Caco-2 (cell line): ENCODE data around the gene ALG9. TPM values are rescaled to one million over a fixed set of nuclear protein-coding genes. Genes with fewer than 3 reads are reported as not detected.
"Not testable (repeated sequence)": the region's sequence is repeated elsewhere in the genome, so short reads cannot be mapped to it uniquely, and the experiment has no call there.

Experiments used
- BruUV-seq: library from RNA; stranded (reverse); fragments of 400-500 nt; replicated peaks from 2 replicates; lab custom pipeline; 2021; lab: Mats Ljungman, UMichigan
- CTCF ChIA-PET: fragments of 300-600 bp; sonication (Branson Sonifier 250); formaldehyde crosslinking; loops from one replicate; lab custom pipeline; 2022; ENCODE audit warnings: antibody characterized with exemption; lab: Charles Lee
- POLR2A ChIA-PET: fragments of 300-600 bp; sonication (Branson Sonifier 250); formaldehyde crosslinking; loops from one replicate; lab custom pipeline; 2022; ENCODE audit warnings: antibody characterized with exemption; lab: Charles Lee
- DNase-seq, 2 experiments: peaks; one replicate each; pipeline versions ENCODE4 v3.0.0 to v3.0.0-alpha.2; 2020 to 2022
- H3K27me3 ChIP-seq: replicated peaks from 2 replicates; pipeline ENCODE4 v1.6.0; 2011; ENCODE audit warnings: low read length; ENCODE audit not compliant: control insufficient read depth, insufficient read depth
- H3K36me3 ChIP-seq: 2 replicates; pipeline ENCODE4 v1.5.1; 2011; ENCODE audit warnings: low read length; ENCODE audit not compliant: control insufficient read depth, insufficient read depth
- H3K4me1 ChIP-seq: fragments of 250-450 bp; sonication (Bioruptor Pico); 2 replicates; pipeline ENCODE4 v1.5.1; 2020; ENCODE audit warnings: mild to moderate bottlenecking
- H3K4me3 ChIP-seq: 2 replicates; pipeline ENCODE4 v1.5.1; 2011; ENCODE audit warnings: low read depth, mild to moderate bottlenecking, control low read depth, low read length
- H3K9me3 ChIP-seq: fragments of 250-450 bp; sonication (Bioruptor Pico); 2 replicates; pipeline ENCODE4 v1.5.1; 2020; ENCODE audit warnings: mild to moderate bottlenecking, moderate library complexity
- H3K27ac Mint-ChIP-seq: one replicate; pipeline ENCODE4 v1.8.0; 2022; ENCODE audit warnings: mixed read lengths; ENCODE audit not compliant: unreplicated experiment
- H3K27me3 Mint-ChIP-seq: one replicate; pipeline ENCODE4 v1.8.0; 2022; ENCODE audit warnings: mixed read lengths; ENCODE audit not compliant: insufficient read depth, unreplicated experiment
- H3K36me3 Mint-ChIP-seq: one replicate; pipeline ENCODE4 v1.8.0; 2022; ENCODE audit warnings: mild to moderate bottlenecking, mixed read lengths; ENCODE audit not compliant: insufficient read depth, unreplicated experiment
- H3K4me1 Mint-ChIP-seq: one replicate; pipeline ENCODE4 v1.8.0; 2022; ENCODE audit warnings: low read depth, mixed read lengths; ENCODE audit not compliant: unreplicated experiment
- H3K4me3 Mint-ChIP-seq: one replicate; pipeline ENCODE4 v1.8.0; 2022; ENCODE audit warnings: mild to moderate bottlenecking, moderate library complexity, mixed read lengths; ENCODE audit not compliant: unreplicated experiment
- H3K9me3 Mint-ChIP-seq: one replicate; pipeline ENCODE4 v1.8.0; 2022; ENCODE audit warnings: mixed read lengths; ENCODE audit not compliant: unreplicated experiment
- CTCF ChIP-seq, 2 experiments: fragments of 200-600 bp in 1 of 2; IDR thresholded peaks; 1 replicate in 1 of 2; 2 replicates in 1 of 2; pipeline versions ENCODE4 v1.5.1 to v1.8.0; 2011 to 2022; ENCODE audit warnings: antibody characterized with exemption in 1 of 2, control low read depth in 1 of 2, inconsistent platforms in 1 of 2, low read depth in 1 of 2, low read length in 1 of 2, mild to moderate bottlenecking in 1 of 2, moderate library complexity in 1 of 2; ENCODE audit not compliant: insufficient read depth in 1 of 2, severe bottlenecking in 1 of 2, unreplicated experiment in 1 of 2
- intact Hi-C: fragments of 100-400 bp; cut with micrococcal nuclease; formaldehyde crosslinking; loops from one replicate; pipeline ENCODE4 v1.10.0; 2022; ENCODE audit not compliant: unreplicated experiment
- total RNA-seq: library from RNA; stranded (reverse); gene quantifications from 2 replicates; pipeline ENCODE4 v1.2.3, GENCODE V29; 2022

ALG9 gene
- total RNA-seq, 1 experiment from 2014 or later = 57.4 TPM

DNA sequence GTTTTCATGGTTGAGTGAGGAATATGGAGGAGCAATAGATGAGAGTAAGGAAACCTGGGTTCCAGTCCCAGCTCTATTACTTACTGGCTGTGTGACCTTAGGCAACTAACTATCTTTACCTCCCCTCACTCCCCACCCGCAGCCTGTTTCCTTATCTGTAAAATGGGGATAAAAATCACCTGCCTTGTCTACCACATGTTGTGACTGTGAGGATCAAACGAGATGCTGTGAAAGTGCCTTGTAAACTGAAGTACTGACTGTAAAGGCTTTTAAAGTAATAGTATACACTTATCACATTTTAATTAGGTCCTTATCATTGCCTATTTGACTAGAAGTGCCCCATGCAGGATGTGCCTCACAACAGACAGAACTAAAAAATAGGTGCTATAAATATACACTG, 86.3 kb downstream of the ALG9 start:
- TF ChIP-seq CTCF (IDR thresholded peaks at IDR 0.05; ENCODE audit: insufficient read depth in 1 of 2, low read depth in 1 of 2, low read length in 1 of 2, severe bottlenecking in 1 of 2, unreplicated experiment in 1 of 2) = no peak
- BruUV-seq = no TSS peak
- Mint-ChIP-seq H3K36me3 (no peaks in the 10 kb centered on the region), H3K27me3 (no peaks in the 10 kb centered on the region), H3K27ac (no peak overlapping the region), H3K9me3 (no peaks in the 10 kb centered on the region), H3K4me1 (no peaks in the 10 kb centered on the region), H3K4me3 (no peak overlapping the region)
- DNase-seq = no peak
- H3K4me1 ChIP-seq = no peaks in the 10 kb centered on the region
- H3K36me3 ChIP-seq = no peaks in the 10 kb centered on the region
- H3K27me3 ChIP-seq = no peaks in the 10 kb centered on the region
- ChIA-PET CTCF (no interaction called here), POLR2A (interaction anchor here (1.0 kb wide), 1 partner anchor 19 kb away, joined by 3 read pairs; the partner anchor contains the start of gene PPP2R1B)
- intact Hi-C loops = no loop called here
- no peaks in the 10 kb centered on the region for H3K9me3 ChIP-seq
- no peak overlapping the region for H3K4me3 ChIP-seq

- POLR2A ChIA-PET, H3K27me3 Mint-ChIP-seq, H3K9me3 Mint-ChIP-seq, H3K9me3 ChIP-seq, intact Hi-C loops, H3K27ac Mint-ChIP-seq, H3K4me3 Mint-ChIP-seq, BruUV-seq, CTCF ChIA-PET, H3K27me3 ChIP-seq, H3K36me3 ChIP-seq, H3K4me3 ChIP-seq, DNase-seq, H3K4me1 ChIP-seq, H3K36me3 Mint-ChIP-seq, H3K4me1 Mint-ChIP-seq: not testable (repeated sequence)
These were observed 87.1 kb downstream of the ALG9 start for GRCh38 chr11:111784311-111784710.

GRCh38 chr11:111782109-111782741, 89.2 kb downstream of the ALG9 start:
- H3K27me3 ChIP-seq = no peaks in the 10 kb centered on the region
- Mint-ChIP-seq H3K36me3 (no peaks in the 10 kb centered on the region), H3K4me1 (peaks cover 14% of the 10 kb centered on the region), H3K4me3 (no peak overlapping the region), H3K27ac (no peak overlapping the region), H3K9me3 (no peaks in the 10 kb centered on the region), H3K27me3 (no peaks in the 10 kb centered on the region)
- POLR2A ChIA-PET = no interaction called here
- no peak for TF ChIP-seq CTCF (IDR thresholded peaks at IDR 0.05; ENCODE audit: insufficient read depth in 1 of 2, low read depth in 1 of 2, low read length in 1 of 2, severe bottlenecking in 1 of 2, unreplicated experiment in 1 of 2)
- no peak overlapping the region for H3K4me3 ChIP-seq
- intact Hi-C loops = no loop called here
- no peaks in the 10 kb centered on the region for H3K36me3 ChIP-seq
- CTCF ChIA-PET = interaction anchor here (0.5 kb wide), 1 partner anchor 115 kb away, joined by 5 read pairs; no protein-coding TSS in a partner anchor
- no TSS peak for BruUV-seq
- DNase-seq = no peak
- H3K4me1 ChIP-seq = peaks cover 17% of the 10 kb centered on the region
- no peaks in the 10 kb centered on the region for H3K9me3 ChIP-seq
